Measurements from ENCODE around the gene NUDT14.

NUDT14 gene

GRCh38 chr14:105180592-105181548 is at the start of gene NUDT14:
Gene NUDT14, minus strand, starts transcription at chr14:105181312. Its CDS starts 103 bp downstream, at chr14:105181209.
- DNase-seq, result peak; percentile 94

GRCh38 chr14:105229099-105229655 is 48.1 kb upstream of the NUDT14 start:
- DNase-seq, result no peak

- no peak for DNase-seq
Observed at GRCh38 chr14:105228562-105228961, 47.5 kb upstream of the NUDT14 start.

- no peak for DNase-seq
Observed at GRCh38 chr14:105227346-105227745, 46.2 kb upstream of the NUDT14 start.

- no peak for DNase-seq
Observed at GRCh38 chr14:105226198-105226597, 45.1 kb upstream of the NUDT14 start.

- DNase-seq, result no peak
Observed at GRCh38 chr14:105224845-105225570, 43.9 kb upstream of the NUDT14 start.

- DNase-seq, result no peak
Observed at GRCh38 chr14:105223770-105224544, 42.8 kb upstream of the NUDT14 start.

GRCh38 chr14:105223260-105223659 is 42.1 kb upstream of the NUDT14 start:
- no peak for DNase-seq

- DNase-seq, result no peak
Observed at GRCh38 chr14:105221598-105222178, 40.6 kb upstream of the NUDT14 start.

GRCh38 chr14:105220699-105221597 is 39.8 kb upstream of the NUDT14 start:
- DNase-seq, result no peak

- DNase-seq, result no peak
Observed at GRCh38 chr14:105219753-105220152, 38.6 kb upstream of the NUDT14 start.

GRCh38 chr14:105219043-105219612 is 38.0 kb upstream of the NUDT14 start:
- no peak for DNase-seq

- no peak for DNase-seq
Observed at GRCh38 chr14:105218611-105219010, 37.5 kb upstream of the NUDT14 start.

GRCh38 chr14:105217774-105218173 is 36.7 kb upstream of the NUDT14 start:
- no peak for DNase-seq

GRCh38 chr14:105216490-105217247 is 35.6 kb upstream of the NUDT14 start:
- DNase-seq, result no peak

GRCh38 chr14:105215602-105216001 is 34.5 kb upstream of the NUDT14 start:
- no peak for DNase-seq

GRCh38 chr14:105214324-105214915 is 33.3 kb upstream of the NUDT14 start:
- DNase-seq, result no peak

GRCh38 chr14:105213361-105213760 is 32.2 kb upstream of the NUDT14 start:
- DNase-seq, result no peak

GRCh38 chr14:105212541-105213300 is 31.6 kb upstream of the NUDT14 start:
- DNase-seq, result no peak
